NB4 (cell line): ENCODE measurements around the gene SLC12A1.

Source experiments
- MYC ChIP-seq: IDR thresholded peaks from 2 replicates; pipeline ENCODE4 v1.6.1; 2011; ENCODE audit warnings: low read depth, low read length
- POLR2A ChIP-seq: IDR thresholded peaks from 2 replicates; pipeline ENCODE4 v1.6.1; 2011; ENCODE audit warnings: mild to moderate bottlenecking; ENCODE audit not compliant: insufficient read length; ENCODE audit errors: extremely low read depth
- TF ChIP-seq, protein P1 (sequence below): IDR thresholded peaks from one replicate; pipeline ENCODE4 v1.5.1; 2012; ENCODE audit warnings: low read depth, low read length

DNA sequence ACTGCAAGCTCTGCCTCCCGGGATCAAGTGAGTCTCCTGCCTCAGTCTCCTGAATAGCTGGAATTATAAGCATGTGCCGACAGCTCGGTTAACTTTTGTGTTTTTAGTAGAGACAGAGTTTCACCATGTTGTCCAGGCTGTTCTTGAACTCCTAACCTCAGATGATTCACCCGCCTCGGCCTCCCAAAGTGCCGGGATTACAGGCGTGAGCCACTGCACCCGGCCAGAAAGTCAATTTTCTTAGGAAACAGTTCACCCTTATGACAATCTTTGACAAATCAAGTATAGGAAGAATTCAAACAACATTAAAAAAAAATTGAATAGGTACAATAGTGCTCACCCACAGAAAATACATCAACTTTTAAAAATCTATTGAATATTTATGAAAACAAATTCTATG, 101.5 kb downstream of the SLC12A1 start:
- TF ChIP-seq, protein P1, sequence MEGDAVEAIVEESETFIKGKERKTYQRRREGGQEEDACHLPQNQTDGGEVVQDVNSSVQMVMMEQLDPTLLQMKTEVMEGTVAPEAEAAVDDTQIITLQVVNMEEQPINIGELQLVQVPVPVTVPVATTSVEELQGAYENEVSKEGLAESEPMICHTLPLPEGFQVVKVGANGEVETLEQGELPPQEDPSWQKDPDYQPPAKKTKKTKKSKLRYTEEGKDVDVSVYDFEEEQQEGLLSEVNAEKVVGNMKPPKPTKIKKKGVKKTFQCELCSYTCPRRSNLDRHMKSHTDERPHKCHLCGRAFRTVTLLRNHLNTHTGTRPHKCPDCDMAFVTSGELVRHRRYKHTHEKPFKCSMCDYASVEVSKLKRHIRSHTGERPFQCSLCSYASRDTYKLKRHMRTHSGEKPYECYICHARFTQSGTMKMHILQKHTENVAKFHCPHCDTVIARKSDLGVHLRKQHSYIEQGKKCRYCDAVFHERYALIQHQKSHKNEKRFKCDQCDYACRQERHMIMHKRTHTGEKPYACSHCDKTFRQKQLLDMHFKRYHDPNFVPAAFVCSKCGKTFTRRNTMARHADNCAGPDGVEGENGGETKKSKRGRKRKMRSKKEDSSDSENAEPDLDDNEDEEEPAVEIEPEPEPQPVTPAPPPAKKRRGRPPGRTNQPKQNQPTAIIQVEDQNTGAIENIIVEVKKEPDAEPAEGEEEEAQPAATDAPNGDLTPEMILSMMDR: no peak
- TF ChIP-seq POLR2A: no peak
- no peak for TF ChIP-seq MYC
